C4-2B (cell line): Measurements from ENCODE around the gene DPP8.

Experiments
- ZFX ChIP-seq: fragments of 450-650 bp; IDR thresholded peaks from 2 replicates; pipeline ENCODE4 v1.6.1; 2017
- TF ChIP-seq, protein P1 (sequence below): fragments of 450-650 bp; conservative IDR thresholded peaks from 2 replicates; pipeline ENCODE4 v1.5.1; 2017; ENCODE audit warnings: mild to moderate bottlenecking

DNA sequence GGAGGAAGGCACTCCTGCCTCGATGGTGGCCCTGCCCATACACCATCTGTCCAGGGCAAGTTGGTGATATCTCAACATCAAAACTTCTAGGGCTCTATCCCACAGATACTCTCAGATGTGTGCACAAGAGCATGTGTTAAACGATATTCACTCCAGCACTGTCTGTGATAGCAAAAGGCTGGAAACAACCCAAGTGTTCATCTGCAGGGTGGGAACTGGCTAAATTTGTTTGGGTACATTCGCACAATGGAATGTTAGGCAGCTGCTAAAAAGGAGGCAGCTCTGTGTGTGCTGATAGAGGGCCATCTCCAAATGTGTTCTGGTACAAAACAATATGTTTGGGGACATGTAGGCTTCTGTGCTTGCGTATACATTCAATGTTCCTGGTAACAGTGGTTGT, 114.5 kb downstream of the DPP8 start:
- TF ChIP-seq, protein P1, sequence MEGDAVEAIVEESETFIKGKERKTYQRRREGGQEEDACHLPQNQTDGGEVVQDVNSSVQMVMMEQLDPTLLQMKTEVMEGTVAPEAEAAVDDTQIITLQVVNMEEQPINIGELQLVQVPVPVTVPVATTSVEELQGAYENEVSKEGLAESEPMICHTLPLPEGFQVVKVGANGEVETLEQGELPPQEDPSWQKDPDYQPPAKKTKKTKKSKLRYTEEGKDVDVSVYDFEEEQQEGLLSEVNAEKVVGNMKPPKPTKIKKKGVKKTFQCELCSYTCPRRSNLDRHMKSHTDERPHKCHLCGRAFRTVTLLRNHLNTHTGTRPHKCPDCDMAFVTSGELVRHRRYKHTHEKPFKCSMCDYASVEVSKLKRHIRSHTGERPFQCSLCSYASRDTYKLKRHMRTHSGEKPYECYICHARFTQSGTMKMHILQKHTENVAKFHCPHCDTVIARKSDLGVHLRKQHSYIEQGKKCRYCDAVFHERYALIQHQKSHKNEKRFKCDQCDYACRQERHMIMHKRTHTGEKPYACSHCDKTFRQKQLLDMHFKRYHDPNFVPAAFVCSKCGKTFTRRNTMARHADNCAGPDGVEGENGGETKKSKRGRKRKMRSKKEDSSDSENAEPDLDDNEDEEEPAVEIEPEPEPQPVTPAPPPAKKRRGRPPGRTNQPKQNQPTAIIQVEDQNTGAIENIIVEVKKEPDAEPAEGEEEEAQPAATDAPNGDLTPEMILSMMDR: no peak
- TF ChIP-seq ZFX: no peak
